KOPT-K1 (cell line): ENCODE data around the gene CREB5.

Source experiments
- H3K27ac ChIP-seq: fragments of 200-600 bp; sonication (generic); 2 replicates; pipeline ENCODE4 v1.5.1; 2016; ENCODE audit warnings: antibody characterized with exemption, mild to moderate bottlenecking, low read depth, low read length; ENCODE audit not compliant: poor library complexity, severe bottlenecking
- H3K36me3 ChIP-seq: fragments of 200-600 bp; sonication (generic); 2 replicates; pipeline ENCODE4 v1.5.1; 2017; ENCODE audit warnings: antibody characterized with exemption, mild to moderate bottlenecking, low read length, moderate library complexity; ENCODE audit not compliant: insufficient read depth
- H3K9me3 ChIP-seq: fragments of 200-600 bp; sonication (generic); 2 replicates; pipeline ENCODE4 v1.5.1; 2017; ENCODE audit warnings: antibody characterized with exemption, low read length, mild to moderate bottlenecking; ENCODE audit not compliant: insufficient read depth, poor library complexity, severe bottlenecking

CREB5 gene

DNA sequence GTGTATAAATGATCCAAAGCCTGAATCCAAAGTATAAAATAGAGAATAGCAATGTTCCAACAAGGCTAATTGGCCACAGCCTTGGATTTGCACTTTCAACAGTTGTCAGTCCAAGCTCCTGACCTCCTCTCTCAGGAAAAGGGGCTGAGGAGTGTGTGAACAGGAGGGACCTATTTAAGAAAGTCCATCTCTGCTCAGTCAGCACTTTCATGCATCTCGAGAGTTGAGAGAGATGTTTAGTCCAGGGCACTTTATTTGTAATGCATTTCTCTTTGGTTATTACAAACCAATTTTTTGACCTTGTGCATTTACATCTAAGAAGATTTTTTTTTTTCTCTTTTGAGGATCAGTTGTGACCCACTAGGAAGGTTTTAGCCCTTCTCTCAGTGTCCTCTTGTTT is 244.2 kb downstream of the CREB5 start:
- no peak overlapping the region for H3K27ac ChIP-seq
- no peaks in the 10 kb centered on the region for H3K36me3 ChIP-seq
- H3K9me3 ChIP-seq = peaks cover 21% of the 10 kb centered on the region

DNA sequence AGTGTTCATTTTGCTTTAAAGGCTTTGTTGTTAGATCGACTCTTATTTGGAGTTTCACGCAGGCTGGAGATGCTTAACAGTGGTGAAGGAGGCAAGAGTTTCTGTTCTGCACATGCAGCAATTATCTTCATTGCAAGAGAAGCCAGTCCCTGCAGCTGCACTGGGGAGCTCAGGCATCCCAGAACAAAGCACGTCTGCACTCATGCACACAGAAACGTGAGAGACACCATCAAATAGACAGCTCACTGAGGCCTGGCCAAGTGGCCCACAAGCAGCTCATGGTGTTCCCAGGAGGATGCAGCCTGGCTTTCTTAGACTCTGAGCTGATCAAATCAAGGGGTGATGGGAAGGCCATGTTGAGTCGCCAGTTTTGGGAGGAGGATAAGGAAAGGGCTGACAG is 246.1 kb downstream of the CREB5 start:
- H3K9me3 ChIP-seq = peaks cover 21% of the 10 kb centered on the region
- H3K36me3 ChIP-seq = no peaks in the 10 kb centered on the region
- H3K27ac ChIP-seq = no peak overlapping the region

DNA sequence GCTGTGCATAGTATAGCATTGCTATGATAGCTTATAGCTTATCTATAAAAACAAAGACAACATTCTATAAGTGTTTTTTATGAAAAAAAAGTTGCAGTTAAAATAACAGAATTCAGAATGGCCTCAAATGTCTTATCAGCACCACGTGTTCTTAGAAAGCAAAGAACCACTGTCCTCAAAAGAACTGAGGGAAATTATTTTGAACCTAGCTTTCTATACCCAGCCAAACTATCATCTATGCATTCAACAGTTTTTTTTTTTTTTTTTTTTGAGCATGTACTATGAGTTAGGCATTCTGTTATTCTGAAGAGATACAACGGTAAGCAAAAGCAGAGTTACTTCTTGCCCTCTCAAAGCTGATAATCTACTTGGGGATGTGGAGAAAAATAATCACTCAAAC is 247.8 kb downstream of the CREB5 start:
- Histone ChIP-seq H3K27ac (no peak overlapping the region), H3K36me3 (no peaks in the 10 kb centered on the region), H3K9me3 (peaks cover 21% of the 10 kb centered on the region)

DNA sequence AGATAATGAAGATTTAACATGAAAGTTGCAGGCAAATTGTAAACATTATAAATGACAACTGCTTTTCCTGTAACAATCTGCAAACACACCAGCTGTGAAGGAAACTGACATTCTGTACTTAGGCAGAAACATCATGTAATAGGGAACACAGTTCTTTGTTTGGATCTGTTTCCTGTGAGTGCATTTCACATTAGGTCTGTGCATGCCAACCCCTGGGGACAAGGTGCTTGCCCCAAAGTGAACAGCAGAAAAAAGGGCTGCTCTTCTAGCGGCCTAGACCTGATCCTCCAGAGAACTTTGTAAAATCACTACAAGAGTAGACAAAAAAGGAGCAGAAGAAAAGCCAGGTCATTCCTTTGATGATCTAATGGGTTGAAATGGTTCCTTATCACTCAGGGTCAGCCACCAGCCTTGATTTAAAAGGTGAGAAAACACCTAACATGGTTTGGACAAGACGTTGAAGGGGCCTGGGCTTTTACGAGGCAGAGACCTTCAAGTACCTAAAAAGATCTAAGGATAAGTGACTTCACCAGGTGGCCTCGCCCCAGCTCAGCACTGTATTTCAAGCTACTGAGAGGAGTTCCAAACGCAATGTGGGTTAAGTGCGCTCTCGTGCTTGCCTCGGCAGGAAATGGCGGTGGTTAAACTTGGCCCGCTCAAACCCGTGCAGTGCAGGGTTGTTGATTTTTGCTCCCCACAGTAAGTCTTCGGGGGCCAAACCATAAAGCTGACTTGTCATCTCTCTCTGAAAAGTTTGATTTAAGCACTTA is 249.7 kb downstream of the CREB5 start:
- Histone ChIP-seq H3K27ac (no peak overlapping the region), H3K9me3 (peaks cover 21% of the 10 kb centered on the region), H3K36me3 (no peaks in the 10 kb centered on the region)

DNA sequence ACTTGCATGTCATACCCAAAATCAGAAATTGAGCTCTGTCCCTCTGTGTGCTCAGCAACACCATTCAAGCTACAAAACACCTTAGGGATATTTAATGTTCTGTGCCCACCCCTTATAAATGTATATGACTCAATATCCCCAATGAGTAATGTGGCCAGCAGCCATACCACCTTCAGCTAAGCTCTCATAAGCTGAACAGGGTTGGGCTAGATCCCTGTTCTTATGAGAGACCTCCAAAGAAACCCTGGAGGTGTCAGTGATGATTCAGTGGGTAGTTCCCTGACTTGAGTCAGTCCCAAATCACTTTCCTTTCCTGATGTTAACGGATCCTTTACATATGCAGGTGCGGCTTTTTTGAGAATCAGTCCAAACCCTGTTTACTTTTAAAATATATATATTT is 253.8 kb downstream of the CREB5 start:
- H3K27ac ChIP-seq = no peak overlapping the region
- H3K36me3 ChIP-seq = no peaks in the 10 kb centered on the region
- H3K9me3 ChIP-seq = no peaks in the 10 kb centered on the region

DNA sequence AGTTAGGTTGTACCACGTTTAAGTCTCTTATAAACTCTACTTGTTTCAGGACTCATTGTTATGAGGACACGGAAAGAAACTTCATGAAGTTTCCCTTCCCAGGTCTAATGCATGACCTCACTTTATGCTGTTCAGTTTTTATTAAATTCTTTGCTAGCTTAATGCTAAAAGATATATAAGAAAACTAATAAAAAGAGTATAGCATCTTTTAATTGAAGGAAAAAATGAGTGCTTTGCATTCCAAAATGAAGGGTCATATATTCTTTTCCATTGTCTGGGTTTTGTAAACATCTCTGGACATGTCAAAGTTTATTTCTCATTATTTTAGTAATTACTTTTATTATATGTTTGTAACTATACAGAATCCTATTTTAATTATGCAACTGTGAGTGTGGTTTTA is 255.8 kb downstream of the CREB5 start:
- Histone ChIP-seq H3K36me3 (no peaks in the 10 kb centered on the region), H3K27ac (no peak overlapping the region), H3K9me3 (no peaks in the 10 kb centered on the region)

DNA sequence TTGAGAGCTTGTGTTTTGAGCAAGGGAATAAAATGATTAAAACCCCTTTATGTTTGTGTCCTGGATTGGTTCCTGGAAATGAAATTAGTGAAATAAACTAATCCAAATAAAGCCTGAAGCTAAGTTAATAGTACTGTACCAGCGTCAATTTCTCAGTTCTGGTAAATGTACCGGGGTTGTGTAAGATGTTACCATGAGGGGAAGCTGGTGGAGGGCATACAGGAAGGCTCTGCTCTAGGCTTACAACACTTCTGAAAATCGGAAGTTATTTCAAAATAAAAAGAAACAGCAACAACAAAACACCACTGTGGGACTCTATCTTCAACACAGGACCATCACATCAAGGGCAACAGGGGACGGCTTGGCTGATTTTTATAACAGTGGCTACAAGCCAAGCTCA is 257.0 kb downstream of the CREB5 start:
- Histone ChIP-seq H3K36me3 (no peaks in the 10 kb centered on the region), H3K9me3 (no peaks in the 10 kb centered on the region)

DNA sequence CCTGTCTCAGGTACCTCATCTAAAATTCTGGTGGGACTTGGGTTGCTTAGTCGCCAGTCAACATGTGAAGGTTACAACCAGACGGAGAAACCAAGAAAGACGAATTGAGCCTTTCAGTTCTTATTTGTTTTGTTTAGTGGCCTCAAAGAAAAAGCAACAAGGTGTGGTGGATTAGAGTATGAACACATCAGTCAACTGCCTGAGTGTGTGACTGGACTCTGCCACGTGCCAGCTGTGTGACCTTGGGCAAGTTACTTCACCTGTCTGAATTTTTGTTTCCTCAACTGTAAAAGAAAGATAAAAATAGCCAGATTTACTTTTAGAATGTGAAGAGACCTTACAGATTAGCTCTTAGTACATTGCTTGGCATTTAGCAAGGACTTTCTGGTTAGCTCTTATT is 259.2 kb downstream of the CREB5 start:
- no peaks in the 10 kb centered on the region for H3K9me3 ChIP-seq
- no peak overlapping the region for H3K27ac ChIP-seq
- no peaks in the 10 kb centered on the region for H3K36me3 ChIP-seq

More for the DNA sequence above, 257.0 kb downstream of the CREB5 start:
- no peak overlapping the region for H3K27ac ChIP-seq

DNA sequence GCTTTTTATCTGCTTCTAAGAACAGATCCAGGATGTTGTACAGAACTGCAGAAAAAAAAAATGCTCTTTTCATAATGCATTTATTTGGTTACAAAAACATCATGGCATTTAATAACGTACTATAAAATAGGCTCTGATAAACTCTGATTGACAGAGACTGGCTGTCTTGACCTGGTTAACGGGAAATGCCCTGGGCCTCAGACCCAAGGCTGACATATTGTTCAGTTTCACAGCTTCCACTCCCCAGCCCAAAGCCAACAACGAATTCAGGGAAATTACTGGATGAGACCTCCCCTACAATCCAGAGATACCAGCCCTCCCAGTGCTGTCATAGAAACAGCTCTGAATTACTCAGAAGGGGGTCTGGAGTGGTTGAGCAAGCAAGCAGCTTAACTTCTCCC is 260.1 kb downstream of the CREB5 start:
- H3K9me3 ChIP-seq = no peaks in the 10 kb centered on the region
- no peak overlapping the region for H3K27ac ChIP-seq
- no peaks in the 10 kb centered on the region for H3K36me3 ChIP-seq

DNA sequence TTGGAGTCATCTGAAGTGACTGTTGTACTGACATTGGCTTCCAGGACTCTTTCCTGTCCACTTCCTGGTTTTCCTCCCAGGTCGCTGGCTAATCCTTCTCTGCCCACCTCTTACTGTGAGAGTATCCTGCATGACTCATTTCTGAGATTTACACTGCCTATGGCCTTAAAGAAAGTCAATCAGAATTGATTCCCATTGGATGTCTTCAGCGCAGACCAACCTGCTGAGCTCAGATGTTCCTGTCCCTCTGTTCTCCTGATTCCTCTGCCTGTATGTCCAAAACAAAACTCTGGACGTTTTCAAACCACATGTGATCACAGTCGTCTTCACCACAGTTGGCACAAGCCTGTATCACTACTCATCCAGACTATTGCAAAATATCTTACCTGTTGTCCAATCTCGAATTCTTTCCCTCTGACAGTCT is 262.1 kb downstream of the CREB5 start:
- Histone ChIP-seq H3K27ac (no peak overlapping the region), H3K36me3 (no peaks in the 10 kb centered on the region), H3K9me3 (no peaks in the 10 kb centered on the region)

DNA sequence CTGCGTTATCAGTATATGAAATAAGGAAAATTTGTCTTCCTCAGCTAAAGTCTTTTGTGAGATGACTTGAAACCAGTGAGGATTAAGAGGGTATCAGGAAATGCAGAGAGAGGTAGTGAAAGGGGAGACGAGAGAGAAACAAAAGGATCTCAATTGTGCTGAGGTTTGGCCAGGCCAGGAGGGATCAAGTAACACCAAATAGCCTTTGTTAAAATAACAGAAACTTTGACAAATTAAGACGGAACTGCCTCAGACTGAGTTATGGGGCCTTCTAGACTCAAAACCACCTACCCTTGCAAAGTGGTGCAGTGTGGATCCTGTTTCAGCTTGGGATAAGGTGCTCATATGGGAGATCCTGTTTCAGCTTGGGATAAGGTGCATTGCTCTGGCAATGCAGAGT is 263.1 kb downstream of the CREB5 start:
- H3K36me3 ChIP-seq = no peaks in the 10 kb centered on the region
- H3K9me3 ChIP-seq = no peaks in the 10 kb centered on the region
- no peak overlapping the region for H3K27ac ChIP-seq

DNA sequence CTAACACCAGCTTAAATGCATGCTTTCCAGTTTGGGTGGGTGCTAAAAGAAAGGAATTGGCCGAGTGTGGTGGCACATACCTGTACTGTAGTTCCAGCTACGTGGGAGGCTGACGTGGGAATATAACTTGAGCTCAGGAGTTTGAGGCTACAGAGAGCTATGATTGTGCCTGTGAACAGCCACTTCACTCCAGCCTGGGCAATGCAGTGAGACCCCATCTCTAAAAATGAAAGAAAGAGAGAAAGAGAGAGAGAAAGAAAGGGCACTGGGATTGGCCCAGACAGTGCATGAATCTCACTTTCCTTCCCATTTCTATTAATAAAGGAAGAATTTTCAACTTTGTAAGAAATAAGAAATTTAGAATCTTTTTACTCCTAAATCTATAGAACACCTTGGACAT is 265.4 kb downstream of the CREB5 start:
- Histone ChIP-seq H3K9me3 (no peaks in the 10 kb centered on the region), H3K27ac (no peak overlapping the region), H3K36me3 (no peaks in the 10 kb centered on the region)

DNA sequence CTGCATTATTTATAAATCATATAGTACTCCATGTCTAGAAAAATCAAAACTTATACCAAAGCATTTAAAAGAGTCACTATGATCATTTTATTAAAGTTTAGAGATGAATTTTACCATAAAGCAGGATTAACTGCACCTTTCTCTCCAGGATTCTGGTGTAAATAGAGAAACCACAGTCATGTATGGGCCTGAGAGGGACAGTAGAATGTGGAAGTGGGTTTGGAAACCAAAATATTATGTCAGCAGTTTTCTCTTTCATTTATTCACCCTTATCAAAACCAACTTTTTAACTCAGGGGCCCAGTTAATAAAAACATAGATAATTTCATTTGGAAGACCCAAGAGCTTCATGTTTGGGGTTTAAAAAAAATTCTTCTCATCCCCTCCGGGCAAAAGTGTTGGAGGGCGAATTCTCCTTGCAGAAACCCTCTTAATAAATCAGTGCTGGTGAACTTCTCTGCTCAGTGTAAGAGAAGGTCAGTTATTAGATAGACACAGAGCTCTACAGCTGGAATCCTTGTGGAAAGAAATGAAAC is 266.2 kb downstream of the CREB5 start:
- Histone ChIP-seq H3K27ac (no peak overlapping the region), H3K36me3 (no peaks in the 10 kb centered on the region), H3K9me3 (no peaks in the 10 kb centered on the region)

DNA sequence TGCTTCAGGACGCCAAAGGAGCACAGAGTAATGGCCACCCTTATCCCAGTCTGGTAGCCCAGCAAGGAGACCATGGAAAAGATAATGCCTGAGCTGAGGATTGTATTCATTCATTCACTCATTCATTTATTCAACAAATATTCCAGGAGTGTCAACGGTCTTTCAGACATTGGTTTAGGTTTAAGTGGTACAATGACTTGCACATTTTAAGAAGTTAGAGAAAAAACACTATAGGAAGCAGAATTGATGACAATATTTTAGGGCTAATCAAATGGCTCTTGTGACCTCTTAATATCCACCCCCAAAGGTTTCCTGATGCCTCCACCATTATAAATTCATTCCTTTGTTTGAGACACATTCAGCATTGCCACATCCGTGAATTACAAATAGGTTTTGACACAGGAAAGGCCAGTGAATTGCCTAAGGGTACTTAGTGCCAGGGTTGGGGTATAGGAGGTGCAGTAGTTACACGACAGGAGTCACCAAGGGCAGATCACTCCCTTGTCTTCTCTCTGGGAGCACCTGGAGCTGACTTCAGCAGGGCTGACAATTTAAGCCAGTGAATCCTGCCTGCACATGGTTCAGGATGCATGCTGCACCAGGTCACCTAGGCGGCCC is 269.5 kb downstream of the CREB5 start:
- H3K36me3 ChIP-seq = no peaks in the 10 kb centered on the region
- H3K9me3 ChIP-seq = no peaks in the 10 kb centered on the region
- no peak overlapping the region for H3K27ac ChIP-seq

DNA sequence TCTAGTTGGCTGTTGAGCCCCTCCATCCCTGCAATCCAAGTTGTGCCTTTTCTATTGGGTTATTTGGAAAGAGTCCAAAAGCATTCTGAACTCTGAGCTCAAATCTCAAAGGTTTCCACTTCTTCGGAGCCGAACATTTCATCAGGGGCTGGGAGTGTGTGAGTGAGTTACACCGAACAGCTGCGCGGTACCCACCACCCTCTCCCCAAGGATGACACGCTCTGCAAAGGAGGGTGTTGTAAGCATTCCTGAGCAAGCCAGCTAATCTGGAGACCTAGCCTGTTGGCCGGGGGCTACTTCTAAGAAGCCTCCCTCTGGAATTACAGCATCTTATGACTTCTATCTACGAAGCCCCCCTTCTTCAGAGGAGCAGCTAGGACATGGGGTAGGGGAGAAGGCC is 270.5 kb downstream of the CREB5 start:
- Histone ChIP-seq H3K27ac (no peak overlapping the region), H3K36me3 (no peaks in the 10 kb centered on the region), H3K9me3 (no peaks in the 10 kb centered on the region)
